Measurements from ENCODE around the gene NRTN.
"Not testable (repeated sequence)": the region's sequence is repeated elsewhere in the genome, so short reads cannot be mapped to it uniquely, and the experiment has no call there.

Gene NRTN

DNA sequence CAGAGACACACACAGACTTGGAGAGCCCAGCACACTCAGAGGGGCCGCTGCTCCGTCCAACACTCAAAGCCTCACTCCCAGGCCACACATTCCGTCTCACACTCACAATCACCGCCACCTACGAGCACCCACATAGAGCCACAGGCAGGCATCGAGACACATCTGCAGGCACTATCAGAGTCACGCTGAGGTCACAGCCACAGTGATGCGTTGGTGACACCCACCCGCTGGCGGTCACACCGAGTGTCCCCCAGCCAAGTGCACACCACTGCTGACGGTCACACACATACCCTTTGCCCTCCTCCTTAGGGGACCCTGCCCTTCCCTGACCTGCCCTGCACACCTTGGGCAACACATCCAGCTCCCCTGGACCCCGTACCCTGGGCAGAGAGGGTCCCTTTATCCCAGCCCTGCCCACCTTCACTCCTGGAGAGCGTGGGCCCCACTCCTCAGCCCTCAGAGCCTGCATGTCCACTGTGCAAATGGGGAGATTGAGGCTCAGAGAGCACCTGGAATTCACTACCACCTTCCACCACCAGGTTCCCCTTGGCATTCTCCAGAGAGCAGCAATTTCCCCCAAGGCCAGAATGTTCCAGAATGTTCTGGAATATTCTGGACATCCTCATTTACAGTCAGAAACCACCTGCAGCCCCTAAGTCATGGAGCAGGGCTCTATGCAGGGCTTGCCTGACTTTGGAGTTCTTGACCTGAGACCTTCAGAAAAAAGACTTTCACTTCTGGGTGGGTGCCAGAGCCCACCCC is 60.0 kb downstream of the NRTN start:
- no peak for DNase-seq

DNA sequence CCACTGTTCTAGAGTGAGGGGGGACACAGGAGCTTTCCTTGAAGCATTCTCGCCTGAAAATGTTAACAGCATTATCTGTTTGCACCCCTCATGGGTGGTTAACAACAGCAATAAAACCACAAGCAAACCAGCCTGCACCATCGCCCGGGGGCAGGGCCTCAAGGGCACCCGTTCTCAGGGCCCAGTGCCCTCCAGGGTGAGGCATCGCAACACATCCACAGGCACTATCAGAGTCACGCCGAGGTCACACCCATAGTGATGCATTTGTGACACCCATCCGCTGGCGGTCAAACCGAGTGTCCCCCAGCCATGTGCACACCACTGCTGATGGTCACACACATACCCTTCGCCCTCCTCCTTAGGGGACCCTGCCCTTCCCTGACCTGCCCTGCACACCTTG is 60.9 kb downstream of the NRTN start:
- no peak for DNase-seq

DNA sequence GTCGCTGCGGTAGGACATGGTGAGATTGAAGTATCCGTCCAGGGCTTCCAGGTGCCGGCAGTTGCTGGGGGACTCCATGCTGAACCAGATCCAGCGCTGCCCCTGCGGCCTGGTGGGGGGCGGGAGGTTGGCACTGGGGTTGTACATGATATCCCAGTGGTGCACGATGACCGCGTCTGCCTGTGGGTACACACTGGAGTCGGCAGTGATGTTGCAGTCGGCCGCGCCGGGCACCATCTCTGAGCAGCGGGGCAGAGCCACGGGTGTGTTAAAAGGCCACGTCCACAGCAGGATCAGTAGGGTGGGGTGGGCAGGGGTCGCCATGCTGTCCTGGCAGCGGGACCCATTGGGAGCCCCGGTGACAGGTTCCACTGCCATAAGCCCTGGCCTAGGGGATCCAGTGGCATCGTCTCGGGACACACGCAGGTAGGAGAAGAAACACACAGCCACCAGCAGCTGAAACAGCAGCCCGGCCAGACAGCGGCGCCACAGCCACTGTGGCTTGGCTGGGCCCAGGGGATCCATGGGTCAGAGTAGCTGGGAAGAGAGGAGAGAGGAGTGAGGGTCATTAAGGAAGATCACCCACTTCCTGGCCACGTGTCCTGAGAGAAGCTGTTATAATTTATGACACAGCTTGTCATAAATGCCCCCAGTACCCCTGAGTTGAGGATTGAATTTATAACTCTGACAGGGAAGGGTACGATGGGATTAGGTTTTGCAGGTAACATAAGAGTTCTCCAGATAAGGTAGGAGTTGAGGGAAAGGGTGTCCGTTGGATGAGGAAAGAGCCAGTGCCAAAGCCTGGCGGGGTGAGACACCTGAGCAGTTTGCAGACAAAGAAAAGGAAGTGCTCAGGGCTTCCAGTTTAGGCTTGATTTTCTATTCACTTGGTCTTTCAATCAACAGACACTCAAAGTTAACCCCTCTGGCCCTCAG is 62.6 kb downstream of the NRTN start:
- no peak for DNase-seq

DNA sequence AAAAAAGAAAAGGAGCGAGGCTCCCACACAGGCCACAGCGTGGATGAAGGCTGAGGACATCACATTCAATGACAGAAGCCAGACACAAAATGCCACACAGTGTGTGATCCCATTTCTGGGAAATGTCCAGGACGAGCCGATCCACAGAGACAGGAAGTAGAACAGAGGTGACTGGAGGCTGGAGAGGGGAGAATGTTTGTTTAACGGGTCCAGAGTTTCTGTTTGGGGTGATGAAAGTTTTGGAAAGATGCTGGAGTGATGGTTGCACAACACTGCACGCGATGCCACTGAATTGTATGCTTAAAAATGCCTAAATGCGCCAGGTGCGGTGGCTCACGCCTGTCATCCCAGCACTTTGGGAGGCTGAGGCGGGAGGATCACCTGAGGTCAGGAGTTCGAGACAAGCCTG is 66.1 kb downstream of the NRTN start:
- DNase-seq = no peak

GRCh38 chr19:5873617-5874199 is 68.8 kb downstream of the NRTN start:
- DNase-seq = no peak

DNA sequence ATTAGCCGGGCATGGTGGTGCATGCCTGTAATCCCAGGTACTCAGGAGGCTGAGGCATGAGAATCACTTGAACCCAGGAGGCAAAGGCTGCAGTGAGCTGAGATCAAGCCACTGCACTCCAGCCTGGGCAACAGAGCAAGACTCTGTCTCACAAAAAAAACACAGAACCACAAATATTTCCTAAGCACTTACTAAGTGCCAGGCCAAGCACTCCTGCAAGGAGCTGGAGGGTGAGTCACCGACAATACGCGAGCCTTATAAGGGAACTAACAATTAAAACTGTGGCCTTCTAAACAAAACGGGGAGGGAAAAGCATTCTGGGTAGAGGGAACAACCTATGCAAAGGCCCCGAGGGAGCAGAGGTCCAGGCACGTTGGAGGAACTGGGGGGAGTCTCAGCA is 69.6 kb downstream of the NRTN start:
- DNase-seq = not testable (repeated sequence)

GRCh38 chr19:5877427-5877826 is 72.6 kb downstream of the NRTN start:
- DNase-seq = no peak

GRCh38 chr19:5877882-5878281 is 73.0 kb downstream of the NRTN start:
- no peak for DNase-seq
